ENCODE measurements around the gene ORAI2.
"Not testable (repeated sequence)": the region's sequence is repeated elsewhere in the genome, so short reads cannot be mapped to it uniquely, and the experiment has no call there.

GRCh38 chr7:102479209-102479584 lies 45.8 kb downstream of the ORAI2 start:
- not testable (repeated sequence) for TF ChIP-seq CTCF (optimal IDR thresholded peaks at IDR 0.05 in 1 of 3, IDR thresholded peaks at IDR 0.05 in 1 of 3, conservative IDR thresholded peaks at IDR 0.05 in 1 of 3; ENCODE audit: extremely low read depth in 1 of 3, insufficient read depth in 2 of 3, low read length in 3 of 3); EZH2 (IDR thresholded peaks at IDR 0.05; ENCODE audit: low read length)
